ENCODE data around the gene RHEBL1.

- TF ChIP-seq CTCF (IDR thresholded peaks at IDR 0.05 in 4 of 5, conservative IDR thresholded peaks at IDR 0.05 in 1 of 5) (no peak), POLR2A (IDR thresholded peaks at IDR 0.05) (no peak)
Measured at GRCh38 chr12:49066120-49066519, 3.7 kb downstream of the RHEBL1 start.

Data from gastrocnemius medialis (tissue), 4 donors.